ENCODE measurements around the gene BCR. TPM values are rescaled to one million over a fixed set of nuclear protein-coding genes. Genes with fewer than 3 reads are reported as not detected.

The BCR gene
- total and polyA plus RNA-seq, 2 of the 8 experiments (the other 6 are each of a cell fraction or from before 2014, with no cell fraction given) = 66.7 to 130 TPM

DNA sequence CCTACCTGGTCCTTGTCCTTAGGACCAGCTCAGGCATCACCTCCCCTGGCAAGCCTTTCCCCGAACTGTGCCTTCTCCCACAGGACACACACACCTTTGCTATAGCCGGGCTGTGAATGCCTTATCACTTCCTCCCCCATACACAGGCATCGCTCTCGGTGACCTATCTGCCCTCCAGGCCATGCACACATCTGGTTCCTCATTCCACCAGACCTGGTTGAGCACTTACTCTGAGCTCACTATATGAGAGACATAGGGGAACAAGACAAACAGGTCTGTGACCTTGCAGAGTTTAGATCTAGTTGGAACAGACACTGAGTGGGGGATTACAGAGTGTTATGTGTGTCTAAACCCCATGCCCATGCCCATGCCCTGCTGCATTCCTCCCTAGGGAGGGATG is 3.1 kb upstream of the BCR start:
- Histone ChIP-seq H3K4me3 (ENCODE audit: extremely low read depth in 1 of 4, insufficient read depth in 2 of 4, low read depth in 3 of 4, low read length in 4 of 4) (no peak overlapping the region), H3K4me2 (ENCODE audit: insufficient read depth in 1 of 2, low read depth in 2 of 2, low read length in 2 of 2) (no peak overlapping the region), H3K14ac (ENCODE audit: insufficient read length) (no peak overlapping the region), H3K23me2 (ENCODE audit: low read depth, low read length) (peaks cover 10% of the 10 kb centered on the region), H2BK15ac (ENCODE audit: low read length) (0 out of 2 replicates have a peak overlapping the region, but pooled peaks have one; percentile 40), H3K79me2 (ENCODE audit: control insufficient read depth in 1 of 2, insufficient read depth in 2 of 2, low read length in 2 of 2) (peaks cover 8 to 13% of the 10 kb centered on the region in 2 experiments), H3K56ac (replicated peaks; ENCODE audit: insufficient read length, low read depth, low read length) (no peak overlapping the region), H4K91ac (replicated peaks; ENCODE audit: insufficient read length, low read length) (no peak overlapping the region), H3K36me3 (ENCODE audit: control insufficient read depth in 2 of 4, insufficient read depth in 4 of 4, low read length in 3 of 4) (no peaks in the 10 kb centered on the region; a peak in 1 of 8 replicates), H3K23ac (ENCODE audit: insufficient read length) (no peak overlapping the region), H2AK5ac (ENCODE audit: low read depth, low read length) (0 out of 2 replicates have a peak overlapping the region, but pooled peaks have one; percentile 43), H3K4ac (replicated peaks; ENCODE audit: insufficient read length, low read depth, low read length) (no peak overlapping the region), H2BK5ac (ENCODE audit: low read depth, low read length) (no peak overlapping the region), H3K18ac (ENCODE audit: extremely low read depth, low read length) (no peak overlapping the region), H2BK12ac (ENCODE audit: low read depth, low read length) (no peak overlapping the region), H2BK20ac (ENCODE audit: low read length) (peak overlapping the region; percentile 22; the same call in 1 of the 2 replicates), H2BK120ac (replicated peaks; ENCODE audit: low read depth, low read length) (no peak overlapping the region), H2AFZ (ENCODE audit: low read length) (no peak overlapping the region), H3K79me1 (ENCODE audit: low read depth, low read length) (peaks cover 7% of the 10 kb centered on the region; the same call in 1 of the 2 replicates), H3K9ac (replicated peaks in 1 of 4; ENCODE audit: extremely low read depth in 1 of 4, low read depth in 3 of 4, low read length in 3 of 4) (no peak overlapping the region), H3K27me3 (replicated peaks in 1 of 4; ENCODE audit: control insufficient read depth in 3 of 4, extremely low read depth in 1 of 4, insufficient read depth in 3 of 4, low read length in 3 of 4) (peaks cover 0 to 5% (median 2%) of the 10 kb centered on the region in 4 experiments; a peak in 1 of 7 replicates), H3K27ac (ENCODE audit: low read depth, low read length) (no peak overlapping the region), H4K5ac (ENCODE audit: insufficient read length, low read depth, low read length) (no peak overlapping the region), H4K20me1 (replicated peaks in 1 of 2; ENCODE audit: control insufficient read depth in 1 of 2, insufficient read depth in 2 of 2, low read length in 2 of 2) (peaks cover 5 to 9% of the 10 kb centered on the region in 2 experiments), H4K8ac (ENCODE audit: extremely low read depth, insufficient read depth, low read length) (no peak overlapping the region), H3K9me3 (ENCODE audit: insufficient read depth in 2 of 2, low read depth in 1 of 2, low read length in 1 of 2) (peaks cover 18 to 20% of the 10 kb centered on the region in 2 experiments), H3K4me1 (replicated peaks in 1 of 4; ENCODE audit: control insufficient read depth in 3 of 4, insufficient read depth in 4 of 4, low read length in 3 of 4) (peaks cover 2 to 19% (median 14%) of the 10 kb centered on the region in 4 experiments; a peak in 6 of 7 replicates)
- FAIRE-seq (no peak), DNase-seq (ENCODE audit: low read depth in 1 of 2, low spot score in 2 of 2) (no peak)
- ChIA-PET CTCF (ENCODE audit: partially characterized antibody) (interaction anchor here (0.6 to 24.3 kb wide), 21 partner anchors 8 to 137 kb away, joined by 3 to 358 read pairs (median 6); no protein-coding TSS in a partner anchor), POLR2A (ENCODE audit: partially characterized antibody) (interaction anchor here (1.0 kb wide), 1 partner anchor 83 kb away, joined by 3 read pairs; no protein-coding TSS in a partner anchor)
- 87% methylated on average over 4 of the region's 4 CpGs; no CpG with 5 or more reads in 1 of the 2 experiments for WGBS, 2 experiments (ENCODE audit: extremely low coverage in 1 of 2, insufficient coverage in 1 of 2, insufficient read length in 1 of 2, insufficient replicate concordance in 2 of 2, low coverage in 1 of 2, low lambda C conversion rate in 2 of 2, missing lambda C conversion rate in 1 of 2)
- TF ChIP-seq CBX5 (IDR thresholded peaks at IDR 0.05; ENCODE audit: low read depth, low read length) = no peak

Data from H1 (cell line).